ENCODE measurements around the gene CAMTA1.

Gene CAMTA1

DNA sequence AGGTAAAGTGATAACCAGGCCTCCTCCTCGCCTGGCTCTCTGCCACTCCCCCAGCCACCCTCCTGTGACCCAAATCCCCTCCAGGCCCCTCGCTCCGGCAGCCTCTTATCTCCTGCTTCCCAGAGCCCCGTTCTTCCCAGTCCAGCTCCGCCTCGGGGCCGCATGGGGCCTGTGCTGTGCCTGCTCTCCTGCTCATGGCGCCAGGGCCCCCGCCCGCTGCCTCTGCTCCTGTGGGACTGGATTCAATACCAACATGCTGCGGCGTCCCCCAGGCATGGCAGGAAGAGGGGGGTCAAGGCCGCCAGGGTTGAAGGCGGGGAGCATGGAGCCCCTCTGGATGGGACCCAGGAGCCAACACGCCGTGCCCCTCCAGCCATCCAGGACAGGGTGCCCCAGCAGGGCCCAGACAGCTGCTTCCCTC is 772.8 kb downstream of the CAMTA1 start:
- DNase-seq = no peak

DNA sequence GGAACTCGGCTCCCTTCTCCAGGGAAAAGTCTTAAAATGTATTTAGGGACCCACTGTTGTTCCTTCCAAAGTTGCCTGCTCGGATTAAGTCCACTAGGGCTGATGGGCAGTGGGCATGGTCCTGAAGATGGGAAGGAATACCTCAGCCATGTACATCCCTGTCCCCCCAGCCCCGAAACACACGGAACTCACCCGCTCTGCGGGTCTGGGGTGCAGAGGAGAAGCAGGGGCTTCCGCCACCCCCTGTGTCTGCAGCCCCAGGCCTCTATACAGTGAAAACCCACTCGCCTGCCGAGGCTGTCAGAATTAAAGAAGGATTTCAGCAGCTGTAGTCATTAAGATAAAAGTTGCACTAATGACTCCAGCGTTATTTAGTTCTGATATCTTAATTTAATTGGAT is 773.2 kb downstream of the CAMTA1 start:
- no peak for DNase-seq

DNA sequence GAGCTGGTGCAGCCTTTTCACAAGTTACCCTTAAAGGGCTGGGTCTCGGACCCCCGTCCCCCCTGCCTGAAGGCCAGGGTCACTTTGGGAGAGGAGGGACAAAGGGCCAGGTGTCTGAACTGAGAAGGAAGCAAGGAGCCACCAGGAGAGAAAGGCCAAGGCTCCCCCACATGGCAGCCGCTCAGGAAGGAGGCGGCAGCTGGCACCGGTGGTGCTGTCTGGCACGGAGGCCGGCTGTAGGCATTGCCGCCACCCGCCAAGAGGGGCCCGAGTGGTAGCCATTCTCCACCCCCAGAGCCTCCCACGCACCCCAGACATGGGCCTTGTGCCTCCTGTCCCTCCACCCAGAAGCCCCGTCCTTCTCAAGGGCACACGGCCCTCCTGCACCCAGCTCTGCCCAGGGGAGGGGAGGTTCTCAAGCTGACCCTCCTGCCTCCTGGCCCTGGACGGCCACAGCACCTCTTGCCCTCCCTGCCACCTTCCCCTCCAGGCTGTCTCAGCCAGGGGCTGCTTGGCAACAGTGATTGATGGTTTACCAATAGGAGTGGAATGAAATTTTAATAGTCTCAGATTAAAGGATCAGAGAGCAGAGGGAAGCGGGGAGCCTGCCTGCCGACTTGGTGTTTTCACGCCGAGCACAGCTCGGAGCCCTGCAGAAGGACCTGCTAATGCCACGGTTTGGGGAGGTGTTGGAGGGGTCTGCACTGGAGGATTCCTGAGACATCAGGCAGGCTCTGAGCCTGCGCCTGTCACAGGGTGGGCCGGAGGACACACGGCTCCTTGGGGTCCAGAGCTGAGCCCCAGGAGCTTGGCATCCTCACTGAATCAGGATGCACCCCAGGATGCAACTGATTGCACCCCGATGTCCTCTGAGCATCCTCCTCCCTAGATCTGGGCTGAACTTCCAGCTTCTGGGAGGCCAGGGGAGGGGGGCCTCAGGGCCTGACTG is 773.9 kb downstream of the CAMTA1 start:
- no peak for DNase-seq

DNA sequence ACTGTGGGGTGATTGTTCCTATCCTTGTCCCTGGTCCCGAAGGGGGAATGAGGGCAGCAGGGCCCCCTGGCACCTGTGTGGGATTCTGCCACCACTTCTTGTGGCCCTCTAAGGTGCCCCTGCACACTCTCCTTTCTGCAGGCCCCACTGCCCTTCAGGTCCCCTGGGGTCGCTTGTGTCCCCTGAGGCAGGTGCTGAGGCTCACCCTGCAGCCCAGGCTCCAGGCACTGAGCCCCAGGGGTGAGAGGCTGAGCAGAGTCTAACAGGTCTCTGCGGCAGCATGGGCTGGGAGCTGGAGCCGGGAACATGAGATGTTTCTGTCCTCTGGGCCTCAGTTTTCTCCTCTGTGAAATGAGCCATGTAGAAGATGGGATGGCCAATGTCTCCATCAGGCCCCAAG is 774.9 kb downstream of the CAMTA1 start:
- no peak for DNase-seq

DNA sequence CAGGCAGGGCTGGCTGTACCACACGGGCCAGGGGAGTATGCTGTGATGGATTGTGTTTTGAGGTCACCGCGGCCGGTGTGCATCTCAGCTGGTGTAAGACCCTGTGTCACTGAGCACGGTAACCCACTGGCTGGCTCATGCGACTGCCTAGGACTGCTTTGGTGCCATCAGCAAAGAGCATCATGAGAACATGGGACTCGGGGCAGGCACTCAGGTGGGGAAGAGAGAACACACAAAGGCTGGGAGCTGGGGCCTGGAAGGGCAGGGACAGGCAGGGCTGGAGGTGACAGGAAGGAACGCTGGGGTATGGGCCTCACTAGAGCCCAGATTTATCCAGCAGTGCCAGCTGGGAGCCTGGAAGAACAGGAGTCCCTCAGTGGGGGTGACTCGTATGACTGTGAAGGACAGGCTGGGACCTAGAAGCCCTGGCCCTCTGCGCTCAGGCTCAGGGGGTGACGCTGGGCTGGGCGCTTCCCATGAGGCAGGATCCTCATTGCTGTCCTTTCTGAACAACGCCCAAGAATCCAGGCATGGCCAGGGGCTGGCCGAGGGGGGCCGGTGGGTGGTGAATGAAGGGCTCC is 775.4 kb downstream of the CAMTA1 start:
- DNase-seq = no peak

DNA sequence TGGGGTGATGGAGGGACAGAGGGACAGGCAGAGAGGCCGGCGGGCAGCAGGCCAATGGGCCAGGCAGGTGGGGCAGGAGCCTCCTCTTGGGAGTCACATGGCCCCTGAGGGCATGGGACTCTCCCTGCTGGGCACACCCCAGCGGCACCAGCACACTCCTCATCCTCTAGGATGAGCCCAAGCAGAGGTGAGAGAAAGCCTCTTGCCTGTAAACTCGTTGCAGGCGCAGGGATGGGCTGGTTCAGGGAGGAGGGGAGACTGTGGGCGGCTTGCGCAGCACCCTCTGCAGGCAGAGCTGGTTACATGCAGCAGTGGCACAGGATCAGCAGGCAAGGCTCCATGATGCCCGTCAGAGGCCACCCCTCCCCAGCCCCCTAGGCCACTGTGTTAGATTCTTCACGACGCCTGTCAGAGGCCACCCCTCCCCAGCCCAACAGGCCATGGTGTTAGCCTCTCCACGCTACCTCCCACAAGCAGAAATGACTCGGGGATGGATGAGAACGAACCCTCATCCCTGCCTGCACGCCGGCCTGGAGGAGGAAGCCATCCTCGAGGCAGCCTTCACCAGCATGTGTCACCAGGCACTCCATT is 776.2 kb downstream of the CAMTA1 start:
- no peak for DNase-seq

DNA sequence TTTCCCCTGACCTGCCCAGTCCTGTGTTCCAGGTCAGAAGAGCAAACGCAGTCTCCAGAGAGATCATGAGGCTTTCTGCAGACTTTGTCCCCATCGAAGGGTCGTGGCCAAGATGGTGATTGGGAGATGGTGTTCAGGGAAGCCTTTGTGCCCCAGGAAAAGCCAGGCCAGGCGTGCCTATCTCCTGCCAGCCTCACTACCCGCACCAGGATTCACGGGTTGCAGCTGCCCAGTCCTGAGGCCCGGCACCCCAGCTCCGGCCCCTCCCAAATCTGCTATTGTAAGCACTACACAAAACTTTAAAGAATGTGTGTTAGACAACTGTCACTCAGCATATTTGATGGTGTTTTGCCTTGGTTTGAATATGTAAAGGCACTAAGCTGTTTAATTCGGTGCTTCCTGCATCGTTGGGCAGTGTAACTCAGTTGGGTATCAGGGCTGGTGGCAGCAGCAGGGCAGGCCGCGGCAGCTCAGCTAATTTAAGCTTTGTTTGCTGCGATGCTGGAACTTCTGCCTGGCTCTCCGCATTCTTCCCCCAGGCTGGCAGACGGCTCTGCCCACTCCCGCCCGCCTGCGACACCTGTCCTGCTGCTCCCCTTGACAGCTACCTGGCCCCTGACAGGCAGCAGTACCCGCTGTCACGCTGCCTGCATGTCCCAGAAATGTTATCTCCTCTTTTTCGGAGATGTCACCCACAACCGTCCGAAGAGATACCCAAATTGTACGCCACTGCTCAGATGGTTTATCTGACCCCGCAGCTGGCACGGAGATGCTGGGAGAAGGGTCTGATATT is 776.9 kb downstream of the CAMTA1 start:
- no peak for DNase-seq

DNA sequence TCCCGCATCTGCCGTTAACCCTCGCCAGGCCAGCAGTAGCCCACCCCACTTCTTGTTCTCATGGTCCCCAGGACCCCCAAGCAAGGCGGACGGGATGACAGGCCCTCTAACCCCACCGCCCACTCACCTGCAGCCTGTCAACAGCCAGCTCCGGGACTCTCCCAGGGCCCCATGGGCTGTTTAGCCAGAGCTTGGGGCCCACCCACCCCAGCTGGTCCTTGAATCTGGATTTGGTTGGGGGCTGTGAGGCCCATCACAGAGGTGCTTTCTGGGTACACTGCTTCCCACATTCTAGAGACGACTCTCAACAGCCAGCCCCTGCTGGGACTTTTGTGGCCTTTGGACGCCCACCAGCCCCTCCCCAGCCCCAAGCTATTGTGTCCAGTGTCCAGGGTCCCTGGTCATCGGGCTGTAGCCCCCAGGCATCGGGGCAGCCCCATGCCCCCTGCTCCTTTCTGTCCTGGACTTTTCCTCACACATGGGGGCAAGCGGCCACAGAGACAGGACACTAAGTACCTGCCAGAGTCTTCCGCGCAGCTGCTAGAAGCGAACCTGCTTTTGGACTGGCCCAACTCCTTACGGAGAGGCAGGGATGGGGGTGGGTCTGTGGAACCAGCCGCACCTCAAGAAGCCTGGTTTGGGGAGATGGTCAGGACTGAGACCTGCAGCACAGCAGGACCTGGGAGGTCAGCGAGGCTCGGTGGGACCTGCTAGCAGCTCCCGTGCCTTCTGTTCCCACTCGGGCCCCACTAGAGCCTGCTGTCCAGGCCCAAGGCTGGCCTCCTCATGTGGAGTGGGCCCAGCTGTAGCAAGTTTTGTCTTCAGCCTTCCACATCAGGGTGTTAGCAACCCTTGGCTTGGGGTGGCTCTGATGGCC is 777.7 kb downstream of the CAMTA1 start:
- DNase-seq = no peak

DNA sequence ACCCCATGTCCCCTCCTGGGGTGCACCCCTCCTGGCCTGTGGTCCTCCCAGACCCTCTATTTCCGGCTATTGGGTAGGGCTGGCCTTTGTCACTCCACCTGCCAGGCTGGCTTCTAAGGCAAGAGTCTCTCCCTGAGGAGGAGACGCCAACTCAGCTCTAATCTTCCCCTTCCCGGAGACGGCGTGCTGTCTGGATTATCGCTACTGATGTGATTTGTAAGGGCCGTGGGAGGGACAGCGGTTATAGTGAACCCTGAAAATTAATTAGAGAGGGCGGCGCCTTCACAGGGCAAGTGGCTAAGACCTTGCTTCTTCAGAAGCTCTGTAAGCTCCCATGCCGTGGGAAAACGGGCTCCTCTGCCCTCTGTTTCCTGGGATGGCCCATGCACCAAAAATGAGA is 778.9 kb downstream of the CAMTA1 start:
- DNase-seq = no peak

DNA sequence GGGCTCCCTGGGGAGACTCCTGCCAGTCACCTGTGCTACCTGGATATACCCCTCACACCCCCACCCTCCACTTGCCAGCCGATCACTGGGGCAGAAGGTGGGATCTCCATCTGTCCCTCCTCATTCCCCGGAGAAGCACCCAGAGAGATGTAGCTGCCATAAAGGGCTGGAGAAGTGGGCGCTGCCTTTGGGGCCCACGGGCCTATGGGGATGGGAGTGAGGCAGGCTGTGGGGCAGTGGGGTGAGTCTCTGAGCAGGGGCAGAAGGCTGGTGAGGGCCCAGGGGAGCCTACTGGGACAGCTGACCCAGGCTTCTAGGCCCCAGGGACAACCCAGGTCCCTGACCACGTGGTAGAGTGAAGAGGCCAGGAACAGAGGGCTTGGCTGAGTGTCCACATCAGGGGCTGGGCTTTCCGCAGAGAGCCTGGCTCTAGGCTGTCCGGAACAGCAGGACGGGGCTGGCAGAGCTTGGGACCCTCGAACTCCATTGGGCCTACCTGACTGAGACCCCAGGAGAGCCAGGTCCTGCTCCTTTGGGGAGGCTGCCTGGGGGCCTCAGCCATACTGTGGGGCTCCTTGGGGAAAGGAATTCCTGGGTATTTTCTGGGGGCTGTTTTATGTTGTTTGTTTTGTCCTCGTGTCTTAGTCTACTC is 780.0 kb downstream of the CAMTA1 start:
- no peak for DNase-seq

DNA sequence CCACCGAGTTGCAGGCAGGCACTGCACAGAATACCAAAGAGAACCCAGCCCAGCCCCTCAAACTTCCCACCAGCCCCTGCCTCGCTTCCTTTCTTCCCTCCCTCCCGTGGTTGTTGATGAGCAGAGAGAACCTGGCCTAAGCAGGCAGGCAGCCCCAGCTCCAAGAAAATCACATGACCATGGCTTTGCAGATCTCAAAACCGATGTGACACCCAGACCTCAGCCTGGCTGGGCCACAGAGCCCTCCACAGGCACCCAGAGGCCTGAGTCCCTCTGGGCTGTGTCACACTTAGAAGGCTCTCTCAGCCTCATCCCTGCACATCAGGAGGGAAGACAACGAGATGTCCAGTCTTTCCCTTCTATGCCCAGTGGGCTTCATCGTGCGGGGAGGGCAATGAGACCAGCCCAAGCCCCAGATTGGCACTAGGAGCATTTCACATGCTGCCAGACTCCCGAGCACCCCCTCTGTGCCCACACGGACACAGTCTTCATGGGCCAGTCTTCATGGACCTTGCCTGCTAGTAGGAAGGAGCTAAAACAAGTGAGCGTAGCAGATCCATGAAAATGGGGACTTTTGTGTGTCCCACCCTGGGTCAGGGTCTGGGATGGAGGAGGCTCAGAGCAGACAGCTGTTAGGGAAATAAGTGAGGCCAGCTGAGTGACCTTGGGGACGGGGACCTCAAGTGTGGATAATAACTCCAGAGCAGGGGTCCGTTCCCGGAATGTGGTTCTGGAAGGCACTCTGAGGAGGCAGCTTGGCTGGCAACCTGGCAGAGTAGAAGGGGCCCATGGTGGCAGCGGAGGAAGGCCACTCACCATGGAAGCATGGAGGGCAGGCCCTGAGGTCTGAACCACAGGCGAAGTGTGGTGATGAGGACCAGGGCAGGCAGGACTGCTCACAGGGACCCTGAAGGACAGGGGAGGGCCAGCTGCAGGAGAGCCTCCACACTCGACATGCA is 781.4 kb downstream of the CAMTA1 start:
- no peak for DNase-seq

DNA sequence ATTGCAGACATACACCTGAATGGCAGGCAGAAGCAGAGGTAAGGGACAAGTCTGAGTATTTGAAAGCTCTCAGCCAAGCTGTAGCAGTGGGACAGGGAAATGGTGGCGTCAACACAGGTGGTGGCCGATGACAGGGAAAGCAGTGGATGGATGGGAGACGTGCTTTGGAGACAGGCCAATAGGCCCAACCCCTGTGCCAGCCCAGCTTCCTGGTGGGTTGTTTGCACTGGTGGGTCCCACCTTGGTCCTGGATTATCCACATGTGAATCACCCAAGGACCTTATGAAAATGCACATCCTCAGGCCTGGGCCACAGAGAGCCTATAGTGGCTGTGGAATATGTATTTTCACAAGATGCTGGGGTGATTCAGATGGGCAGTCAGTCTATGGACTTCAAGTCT is 782.1 kb downstream of the CAMTA1 start:
- DNase-seq = no peak

DNA sequence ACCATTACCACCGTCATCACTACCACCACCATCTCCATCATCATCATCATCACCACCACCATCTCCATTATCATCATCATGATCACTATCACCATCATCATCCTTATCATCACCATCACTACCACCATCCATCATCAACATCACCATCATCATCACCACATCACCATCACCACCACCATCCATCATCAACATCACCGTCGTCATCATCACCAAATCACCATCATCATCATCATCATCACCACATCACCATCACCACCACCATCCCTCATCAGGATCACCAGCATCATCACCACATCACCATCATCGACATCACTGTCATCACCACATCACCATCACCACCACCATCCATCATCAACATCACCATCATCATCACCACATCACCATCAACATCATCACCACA is 782.8 kb downstream of the CAMTA1 start:
- no peak for DNase-seq

DNA sequence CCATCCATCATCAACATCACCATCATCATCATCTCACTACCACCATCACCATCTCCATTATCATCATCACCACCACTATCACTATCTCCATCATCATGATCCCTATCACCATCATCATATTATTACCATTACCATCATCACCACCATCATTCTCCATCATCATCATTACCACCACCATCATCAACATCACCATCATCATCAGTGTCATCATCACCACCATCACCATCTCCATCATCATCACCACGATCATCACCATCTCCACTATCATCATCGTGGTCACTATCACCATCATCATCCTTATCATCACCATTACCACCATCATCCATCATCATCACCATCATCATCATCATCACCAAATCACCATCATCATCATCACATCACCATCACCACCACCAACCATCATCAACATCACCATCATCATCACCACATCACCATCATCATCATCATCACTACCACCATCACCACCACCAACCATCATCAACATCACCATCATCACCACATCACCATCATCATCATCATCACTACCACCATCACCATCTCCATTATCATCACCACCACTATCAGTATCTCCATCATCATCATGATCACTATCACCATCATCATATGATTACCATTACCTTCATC is 783.8 kb downstream of the CAMTA1 start:
- no peak for DNase-seq

DNA sequence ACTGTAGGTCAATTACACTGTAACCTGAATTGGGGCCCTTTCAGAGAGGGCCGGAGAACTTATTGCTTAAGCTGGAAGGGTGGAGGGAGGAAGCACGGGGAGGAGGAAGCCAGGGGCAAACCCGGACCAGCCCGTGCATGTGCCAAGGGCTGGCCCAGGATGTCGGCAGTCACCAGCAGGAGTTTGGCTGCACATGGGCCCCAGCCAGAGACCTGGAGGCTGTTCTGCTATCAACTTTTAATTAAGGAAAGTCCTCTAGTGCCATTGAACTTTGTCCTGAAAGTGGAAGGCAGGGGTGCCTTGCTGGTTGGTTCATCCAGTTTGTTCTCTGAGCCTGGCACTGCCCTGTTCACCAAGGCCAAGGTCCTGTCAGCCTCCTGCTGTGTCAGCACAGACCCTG is 785.1 kb downstream of the CAMTA1 start:
- DNase-seq = no peak

DNA sequence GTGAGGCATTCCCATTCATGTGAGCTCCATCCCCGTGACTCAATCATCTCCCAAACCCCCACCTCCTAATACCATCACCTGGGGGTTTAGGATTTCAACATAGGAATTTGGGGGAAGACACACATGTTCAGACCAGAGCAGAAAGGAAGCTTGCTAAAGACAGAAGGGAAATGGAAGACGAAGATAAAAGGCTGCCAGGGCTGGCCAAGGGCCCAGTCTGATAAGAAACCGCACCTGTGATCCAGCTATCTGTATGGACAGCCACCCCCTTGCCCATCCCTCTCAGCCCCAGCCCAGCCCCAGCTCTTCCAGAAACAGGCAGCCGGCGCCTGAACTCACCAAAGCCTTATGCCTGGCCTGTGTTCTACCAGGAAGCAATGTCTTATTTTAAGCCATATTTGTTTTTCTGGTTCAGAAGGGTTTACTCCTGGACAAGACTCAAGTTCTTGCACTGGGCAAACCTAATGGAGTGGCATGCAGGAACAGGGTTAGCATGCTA is 787.4 kb downstream of the CAMTA1 start:
- DNase-seq = no peak

DNA sequence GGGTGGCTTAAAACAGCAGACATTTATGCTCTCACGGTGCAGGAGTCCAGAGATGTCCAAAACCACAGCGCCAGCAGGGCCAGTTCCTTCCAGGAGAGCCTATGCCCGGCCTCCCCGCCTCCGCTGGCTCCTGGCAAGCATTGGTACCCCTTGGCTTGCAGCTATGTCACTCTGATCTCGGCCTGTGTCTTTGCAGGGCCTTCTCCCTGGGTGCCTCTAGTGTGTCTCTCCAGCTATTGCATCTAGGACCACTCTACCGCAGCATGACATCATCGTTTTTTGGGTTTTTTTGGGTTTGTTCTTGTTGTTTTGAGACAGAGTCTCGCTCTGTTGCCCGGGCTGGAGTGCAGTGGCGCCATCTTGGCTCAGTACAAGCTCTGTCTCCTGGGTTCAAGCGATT is 788.2 kb downstream of the CAMTA1 start:
- DNase-seq = no peak

Data from nucleus accumbens (tissue), 56 donors.